K562 (cell line): ENCODE measurements around the gene HSBP1L1. TPM values are rescaled to one million over a fixed set of nuclear protein-coding genes. Genes with fewer than 3 reads are reported as not detected.

Source experiments
- CEBPG ChIP-seq, 3 experiments: fragments of 200-800 bp in 1 of 3; sonication (Bioruptor generic) in 1 of 3; sonication (generic) in 1 of 3; formaldehyde crosslinking in 1 of 3; IDR thresholded peaks in 2 of 3; conservative IDR thresholded peaks in 1 of 3; 2 replicates each; pipeline versions ENCODE4 v1.6.1 to v1.8.0; 2016 to 2022; ENCODE audit warnings: missing compliant biosample characterization in 2 of 3, missing genetic modification characterization in 2 of 3, mild to moderate bottlenecking in 1 of 3, missing genetic modification reagents in 1 of 3
- CUX1 ChIP-seq: fragments of 200-800 bp; sonication (Bioruptor generic); IDR thresholded peaks from 2 replicates; pipeline ENCODE4 v1.6.1; 2016; ENCODE audit warnings: missing genetic modification characterization, missing compliant biosample characterization
- TFE3 ChIP-seq: fragments of 450-650 bp; formaldehyde crosslinking; IDR thresholded peaks from 2 replicates; pipeline ENCODE4 v1.4.0; 2020; ENCODE audit warnings: mild to moderate bottlenecking, mixed read lengths
- TRIM24 ChIP-seq, 2 experiments: fragments of 450-650 bp; IDR thresholded peaks; 2 replicates each; pipeline ENCODE4 v1.6.1; 2016
- TRIM28 ChIP-seq: fragments of 450-650 bp; IDR thresholded peaks from 2 replicates; pipeline ENCODE4 v1.6.1; 2017
- USF2 ChIP-seq: sonication (generic); formaldehyde crosslinking; IDR thresholded peaks from 2 replicates; pipeline ENCODE4 v1.5.0; 2020; ENCODE audit warnings: missing genetic modification reagents
- ZFP1 ChIP-seq: fragments of 450-650 bp; formaldehyde crosslinking; IDR thresholded peaks from 2 replicates; pipeline ENCODE4 v1.4.0; 2020; ENCODE audit warnings: mild to moderate bottlenecking, mixed read lengths
- ZKSCAN8 ChIP-seq: fragments of 200-800 bp; sonication (Bioruptor generic); IDR thresholded peaks from 2 replicates; pipeline ENCODE4 v1.6.1; 2016; ENCODE audit warnings: missing genetic modification characterization, missing compliant biosample characterization
- polyA plus RNA-seq, 8 experiments: library from polyadenylated mRNA; depleted of rRNA in 4 of 8; stranded (reverse) in 5 of 8; unstranded in 3 of 8; fragments of >200 nt; fragmentation: Nextera tagmentation in 2 of 8; fragmentation: Illumina TruSeq in 1 of 8; extraction: Ambion mirVana in 2 of 8; extraction: Trizol in 1 of 8; gene quantifications; 2 replicates each; pipeline versions ENCODE4 v1.2.1 to v1.2.3, GENCODE V29; 2011 to 2014; ENCODE audit warnings: inconsistent platforms in 1 of 8, missing spikeins in 1 of 8
- total RNA-seq, 7 experiments: library from RNA; depleted of rRNA in 6 of 7; stranded (reverse); fragments of >200 nt in 6 of 7; fragmentation: Illumina TruSeq in 2 of 7; extraction: Trizol in 2 of 7; gene quantifications; 2 replicates each; pipeline versions ENCODE4 v1.2.1 to v1.2.3, GENCODE V29; 2011 to 2021; ENCODE audit warnings: low replicate concordance in 1 of 7

The HSBP1L1 gene
- total and polyA plus RNA-seq, 9 of the 15 experiments (the other 6 are each of a cell fraction or from before 2014, with no cell fraction given), result 0.24 to 0.36 TPM; not detected in 7

- no peak for TF ChIP-seq CUX1
- no peak for TF ChIP-seq ZFP1 (CRISPR knock-in tag)
- TF ChIP-seq TFE3 (CRISPR knock-in tag), result peak; percentile 47
- TF ChIP-seq TRIM24 (IDR thresholded peaks at IDR 0.05), result peak in 1 of 2 experiments; percentile 49; a peak in 2 of 4 replicates
- TF ChIP-seq USF2 (CRISPR knock-in tag), result peak; percentile 64
- no peak for TF ChIP-seq TRIM28
- peak; percentile 72 for TF ChIP-seq CEBPG (CRISPR knock-in tag; IDR thresholded peaks at IDR 0.05)
- peak; percentile 29 to 89; a peak in 3 of 4 replicates for TF ChIP-seq CEBPG (tag; conservative IDR thresholded peaks at IDR 0.05 in 1 of 2, IDR thresholded peaks at IDR 0.05 in 1 of 2)
- TF ChIP-seq ZKSCAN8, result no peak
Observed at GRCh38 chr18:80009661-80010550, 45.5 kb downstream of the HSBP1L1 start (continued).
